Measurements from ENCODE around the gene RAD51B. TPM values are rescaled to one million over a fixed set of nuclear protein-coding genes. Genes with fewer than 3 reads are reported as not detected.

RAD51B gene
- total and polyA plus RNA-seq, 9 donors: 21.6 to 70.1 (median 35.1) TPM

- Histone ChIP-seq H3K27me3 (no peaks in the 10 kb centered on the region), H3K9me3 (no peaks in the 10 kb centered on the region), H3K4me3 (no peak overlapping the region), H3K4me1 (ENCODE audit: insufficient read depth) (peaks cover 29% of the 10 kb centered on the region), H3K27ac (no peak overlapping the region), H3K36me3 (no peaks in the 10 kb centered on the region)
- DNase-seq: no peak
- WGBS, 3 donors: 90 to 100% (median 100%) methylated on average over 1 of the region's 1 CpG
- TF ChIP-seq CTCF (IDR thresholded peaks at IDR 0.05) (no peak), EP300 (IDR thresholded peaks at IDR 0.05) (no peak), POLR2A (IDR thresholded peaks at IDR 0.05) (no peak)
- intact Hi-C loops (cut with DNase I): no loop called here
Observed at GRCh38 chr14:68777644-68778043, 958.1 kb downstream of the RAD51B start.

Small RNAs within 50 kb of the gene (small RNA-seq; reads per million reads assigned to genes)
- gene RN7SL108P (not detected), gene RN7SL706P (not detected), gene RNU6-921P (not detected)

Other genes with a start within 250 kb of the RAD51B start
- gene PIGH, start 219.5 kb upstream of the RAD51B start, total RNA-seq: 10 to 100 TPM; 21.9 to 32.5 (median 30.2) TPM
- gene PIGH, start 219.5 kb upstream of the RAD51B start, polyA plus RNA-seq: 10 to 100 TPM; 24.4 to 35.2 TPM
- gene ARG2, start 199.9 kb upstream of the RAD51B start, total RNA-seq: 10 to 100 TPM in 4 of 7 donors, 1 to 10 TPM in 3; 1.4 to 33.7 (median 10.5) TPM
- gene ARG2, start 199.9 kb upstream of the RAD51B start, polyA plus RNA-seq: 1 to 10 TPM; 2.9 to 3.9 TPM
- 10 to 100 TPM; 34.6 to 76.5 (median 64.7) TPM for gene VTI1B, start 145.1 kb upstream of the RAD51B start, total RNA-seq
- gene VTI1B, start 145.1 kb upstream of the RAD51B start, polyA plus RNA-seq: 10 to 100 TPM; 41.6 to 93.1 TPM
- 10 to 100 TPM; 30.3 to 46.9 (median 36.6) TPM for gene RDH11, start 124.0 kb upstream of the RAD51B start, total RNA-seq
- 10 to 100 TPM; 32.7 to 90.0 TPM for gene RDH11, start 124.0 kb upstream of the RAD51B start, polyA plus RNA-seq
- under 1 TPM in 1 of 7 donors, not detected in 6; 0.30 TPM for gene RDH12, start 117.9 kb upstream of the RAD51B start, total RNA-seq
- gene RDH12, start 117.9 kb upstream of the RAD51B start, polyA plus RNA-seq: under 1 TPM in 1 of 2 donors, not detected in 1; 0.10 TPM
- gene ZFYVE26, start 3.2 kb upstream of the RAD51B start, total RNA-seq: 10 to 100 TPM; 16.1 to 27.0 (median 20.3) TPM
- gene ZFYVE26, start 3.2 kb upstream of the RAD51B start, polyA plus RNA-seq: 10 to 100 TPM in 1 of 2 donors, 1 to 10 TPM in 1; 6.1 to 22.2 TPM

Data from ovary (tissue), 9 donors.